T1000 (cell line): ENCODE results near the gene NRXN2.

Experiments
- DNase-seq: peaks from one replicate; lab custom pipeline; 2025; ENCODE audit warnings: mixed read lengths; lab: John Stamatoyannopoulos, UW

NRXN2 gene

GRCh38 chr11:64759131-64759721 lies 36.2 kb upstream of the NRXN2 start:
- DNase-seq = no peak

GRCh38 chr11:64758330-64759079 lies 35.5 kb upstream of the NRXN2 start:
- DNase-seq = no peak

- no peak for DNase-seq
Measured at GRCh38 chr11:64757549-64758329, 34.7 kb upstream of the NRXN2 start.

GRCh38 chr11:64755681-64756361 lies 32.8 kb upstream of the NRXN2 start:
- DNase-seq = no peak

DNA sequence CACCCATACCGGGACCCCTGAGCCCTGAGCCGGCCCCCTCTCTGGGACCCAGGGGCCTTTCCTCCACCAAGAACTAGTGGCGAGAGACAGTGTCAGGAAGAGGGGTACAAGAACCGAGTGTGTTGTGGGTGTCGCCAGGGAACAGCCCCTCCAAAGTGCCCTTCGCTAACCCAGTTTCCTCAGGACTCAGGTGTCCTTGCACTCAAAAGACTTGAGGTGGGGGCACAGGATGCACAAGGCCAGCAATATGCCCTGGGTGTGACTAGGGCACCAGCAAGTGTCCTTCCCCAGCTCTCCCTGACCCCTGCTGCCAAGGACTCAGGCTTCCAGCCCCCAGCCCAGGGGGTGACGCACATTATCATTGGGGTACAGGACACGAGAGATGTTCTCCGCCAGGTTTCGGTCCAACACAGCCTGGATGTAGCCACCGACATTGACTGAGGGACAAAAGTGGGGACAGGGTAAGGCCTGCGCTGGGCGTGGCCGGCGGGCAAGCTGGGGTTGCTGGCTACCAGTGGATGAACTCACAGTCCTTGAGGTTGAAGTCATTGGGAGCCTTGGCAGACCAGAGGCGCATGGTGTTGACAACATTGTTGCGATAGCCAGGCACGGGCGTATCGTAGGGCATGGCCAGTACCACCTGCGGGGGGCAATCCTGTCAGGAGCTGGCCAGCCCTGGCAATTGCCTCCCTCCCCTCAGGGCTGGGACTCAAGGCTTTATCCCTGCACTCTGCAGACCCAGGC lies 32.1 kb upstream of the NRXN2 start:
- no peak for DNase-seq

GRCh38 chr11:64754124-64754918 lies 31.3 kb upstream of the NRXN2 start:
- no peak for DNase-seq

DNA sequence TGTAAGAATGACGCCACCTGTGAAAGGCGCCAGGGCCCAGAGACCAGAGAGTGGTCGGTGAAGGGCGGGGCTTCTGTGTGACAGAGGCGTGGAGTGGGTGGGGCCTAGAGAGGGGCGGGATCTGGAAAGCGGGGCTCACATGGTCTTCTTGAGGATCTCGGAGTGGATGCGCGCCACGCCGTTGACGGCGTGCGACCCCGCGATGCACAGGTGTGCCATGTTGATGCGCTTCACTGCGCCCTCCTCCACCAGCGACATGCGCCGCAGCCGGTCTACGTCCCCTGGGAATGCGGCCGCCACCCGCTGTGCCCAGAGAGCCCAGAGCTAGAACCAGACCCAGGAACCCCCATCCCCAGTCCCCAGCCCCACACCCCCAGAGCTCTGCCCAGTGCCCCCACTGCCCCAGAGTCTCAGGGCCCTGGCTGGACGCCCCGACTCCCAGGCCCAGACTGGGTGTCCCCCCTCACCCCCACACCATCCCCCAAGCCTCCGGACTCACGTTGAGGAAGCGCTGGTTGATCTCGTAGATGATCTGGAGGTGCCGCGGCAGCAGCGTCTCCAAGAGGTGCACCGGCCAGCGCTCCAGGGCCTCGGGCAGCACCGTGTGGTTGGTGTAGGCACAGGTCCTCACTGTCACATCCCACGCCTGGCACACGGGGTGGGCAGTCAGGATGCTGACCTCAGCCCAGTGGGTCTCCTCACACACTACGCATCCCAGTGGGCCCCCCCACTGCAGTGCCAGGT lies 30.6 kb upstream of the NRXN2 start:
- DNase-seq = no peak

GRCh38 chr11:64753019-64753379 lies 30.0 kb upstream of the NRXN2 start:
- DNase-seq = no peak

DNA sequence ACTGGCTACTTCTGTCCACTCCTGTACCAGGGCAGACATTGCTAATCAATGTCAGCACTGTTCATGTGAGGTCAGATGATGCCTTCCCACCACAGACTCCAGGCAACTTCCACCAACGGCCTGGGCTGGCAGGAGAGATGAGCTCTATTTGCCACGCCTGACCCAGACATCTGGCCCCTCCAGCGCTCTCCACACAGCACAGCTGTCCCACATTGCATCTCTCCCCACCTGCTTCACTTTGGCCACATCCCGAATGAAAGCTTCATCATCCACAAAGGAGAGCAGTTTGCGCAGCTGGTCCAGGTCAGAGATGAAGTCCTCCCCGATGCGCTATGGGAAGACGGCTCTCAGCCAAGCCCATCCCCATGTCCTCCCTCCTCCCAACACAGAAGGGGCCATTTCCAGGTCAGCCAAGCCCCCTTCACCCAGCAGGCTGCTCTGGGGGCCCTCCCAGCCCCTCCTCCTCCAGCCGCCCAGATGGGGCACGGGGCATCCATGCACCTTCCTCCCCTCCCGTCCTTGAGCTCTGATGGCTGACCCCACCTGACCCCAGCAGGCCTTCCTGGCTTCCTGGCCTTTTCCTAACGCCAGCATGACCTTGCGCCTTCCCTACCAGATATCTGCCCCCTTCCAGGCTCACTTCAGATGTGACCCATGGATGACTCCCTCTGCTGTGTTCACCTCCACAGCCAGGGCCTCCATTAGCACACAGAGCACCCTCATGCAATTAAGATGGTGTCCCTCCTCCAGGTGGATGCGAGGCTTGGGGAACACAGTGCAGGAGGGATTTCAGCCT lies 29.4 kb upstream of the NRXN2 start:
- no peak for DNase-seq

GRCh38 chr11:64751580-64751979 lies 28.6 kb upstream of the NRXN2 start:
- no peak for DNase-seq

- DNase-seq = no peak
Measured at GRCh38 chr11:64751136-64751535, 28.1 kb upstream of the NRXN2 start.

- DNase-seq = no peak
Measured at GRCh38 chr11:64750361-64751054, 27.5 kb upstream of the NRXN2 start.

DNA sequence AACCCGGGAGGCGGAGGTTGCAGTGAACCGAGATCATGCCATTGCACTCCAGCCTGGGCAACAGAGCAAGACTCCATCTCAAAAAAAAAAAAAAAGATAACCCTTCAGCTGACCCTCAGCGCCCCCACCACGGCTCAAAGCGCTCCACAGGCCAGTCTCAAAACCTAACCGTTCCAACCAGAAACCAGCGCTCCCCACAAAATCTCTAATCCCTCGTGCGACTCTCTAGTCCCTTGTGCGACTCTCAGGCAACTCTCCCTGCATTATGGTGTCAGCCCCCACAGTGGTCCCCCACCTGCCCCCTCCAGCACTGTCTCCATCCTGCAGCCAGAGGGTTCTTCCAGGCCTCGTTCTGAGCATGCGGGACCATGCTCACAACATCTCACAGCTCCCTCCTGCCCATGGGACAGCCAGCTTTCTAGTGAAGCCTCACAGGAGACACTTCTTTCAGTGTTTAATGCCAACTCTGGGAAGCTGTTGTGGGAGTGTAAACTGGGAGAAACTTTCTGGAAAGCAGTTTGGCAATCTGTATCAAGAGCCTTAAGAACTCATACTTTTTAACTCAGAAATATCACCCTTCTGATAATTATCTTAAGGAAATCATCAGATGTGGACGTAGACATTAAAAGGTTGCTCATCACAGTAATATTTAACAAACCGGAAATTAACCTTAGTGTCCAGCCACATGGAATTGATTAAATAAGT lies 25.1 kb upstream of the NRXN2 start:
- DNase-seq = no peak

DNA sequence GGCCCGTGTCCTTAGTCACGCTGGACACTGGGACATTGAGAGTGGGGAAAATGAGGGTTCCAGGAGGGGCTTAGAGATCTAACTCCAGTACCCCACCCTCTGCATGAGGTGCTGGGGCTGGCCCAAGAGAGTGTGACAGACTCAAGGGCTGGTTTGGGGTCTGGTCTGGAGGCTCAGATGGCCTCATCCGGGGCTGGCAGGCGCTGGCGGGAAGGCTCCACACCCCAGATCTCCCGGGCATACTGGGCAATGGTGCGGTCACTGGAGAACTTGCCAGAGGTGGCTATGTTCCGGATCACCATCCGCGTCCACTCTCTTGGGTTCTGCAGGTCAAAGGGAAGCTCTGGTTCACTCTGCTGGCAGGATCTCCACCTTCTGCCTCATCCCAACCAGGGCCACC lies 23.5 kb upstream of the NRXN2 start:
- DNase-seq = no peak

GRCh38 chr11:64745521-64746328 lies 22.7 kb upstream of the NRXN2 start:
- no peak for DNase-seq

- no peak for DNase-seq
Measured at GRCh38 chr11:64745189-64745520, 22.2 kb upstream of the NRXN2 start.

GRCh38 chr11:64744544-64745188 lies 21.7 kb upstream of the NRXN2 start:
- no peak for DNase-seq
